ENCODE measurements around the gene CCT3.
A peak's percentile ranks its signal among the peaks of the same experiment; 100 is the strongest.

The CCT3 gene

GRCh38 chr1:156286061-156286460 lies 52.0 kb downstream of the CCT3 start:
- Mint-ChIP-seq H3K27ac (no peak overlapping the region), H3K9me3 (no peaks in the 10 kb centered on the region), H3K36me3 (ENCODE audit: low read depth) (peaks cover 10% of the 10 kb centered on the region), H3K27me3 (ENCODE audit: low read depth) (no peaks in the 10 kb centered on the region), H3K4me3 (no peak overlapping the region), H3K4me1 (ENCODE audit: low read depth) (peaks cover 17% of the 10 kb centered on the region)
- DNase-seq (ENCODE audit: low spot score), result no peak

- Mint-ChIP-seq H3K4me3 (no peak overlapping the region), H3K9me3 (no peaks in the 10 kb centered on the region), H3K4me1 (ENCODE audit: low read depth) (peaks cover 23% of the 10 kb centered on the region)
These were observed 52.7 kb downstream of the CCT3 start for GRCh38 chr1:156285437-156285836.

GRCh38 chr1:156284757-156285156 lies 53.3 kb downstream of the CCT3 start:
- H3K27me3 Mint-ChIP-seq (ENCODE audit: low read depth), result no peaks in the 10 kb centered on the region
- H3K4me3 Mint-ChIP-seq, result no peak overlapping the region
- peaks cover 10% of the 10 kb centered on the region for H3K36me3 Mint-ChIP-seq (ENCODE audit: low read depth)
- H3K4me1 Mint-ChIP-seq (ENCODE audit: low read depth), result peaks cover 27% of the 10 kb centered on the region
- H3K27ac Mint-ChIP-seq, result no peak overlapping the region
- no peaks in the 10 kb centered on the region for H3K9me3 Mint-ChIP-seq
- DNase-seq (ENCODE audit: low spot score), result no peak

More at GRCh38 chr1:156285437-156285836, 52.7 kb downstream of the CCT3 start:
- H3K27me3 Mint-ChIP-seq (ENCODE audit: low read depth), result no peaks in the 10 kb centered on the region
- DNase-seq (ENCODE audit: low spot score), result no peak
- peaks cover 10% of the 10 kb centered on the region for H3K36me3 Mint-ChIP-seq (ENCODE audit: low read depth)
- no peak overlapping the region for H3K27ac Mint-ChIP-seq

GRCh38 chr1:156284112-156284511 lies 54.0 kb downstream of the CCT3 start, which contains the start of gene TMEM79:
TSS of gene TMEM79 (plus strand) at chr1:156284325. CDS start at chr1:156285227, 902 bp downstream.
- Mint-ChIP-seq H3K27ac (peak within 1 kb of the TSS; percentile 92), H3K4me3 (peak within 1 kb of the TSS; percentile 91), H3K36me3 (ENCODE audit: low read depth) (peaks cover 10% of the 10 kb centered on the region), H3K27me3 (ENCODE audit: low read depth) (no peaks in the 10 kb centered on the region), H3K9me3 (no peaks in the 10 kb centered on the region), H3K4me1 (ENCODE audit: low read depth) (peaks cover 29% of the 10 kb centered on the region)
- no peak for DNase-seq (ENCODE audit: low spot score)

- H3K4me3 Mint-ChIP-seq, result peak overlapping the region; percentile 91
- no peak for DNase-seq (ENCODE audit: low spot score)
- peaks cover 29% of the 10 kb centered on the region for H3K4me1 Mint-ChIP-seq (ENCODE audit: low read depth)
- H3K9me3 Mint-ChIP-seq, result no peaks in the 10 kb centered on the region
- no peaks in the 10 kb centered on the region for H3K27me3 Mint-ChIP-seq (ENCODE audit: low read depth)
- peaks cover 9% of the 10 kb centered on the region for H3K36me3 Mint-ChIP-seq (ENCODE audit: low read depth)
- H3K27ac Mint-ChIP-seq, result peak overlapping the region; percentile 92
These were observed 54.6 kb downstream of the CCT3 start for GRCh38 chr1:156283521-156283920.

GRCh38 chr1:156282479-156283222 lies 55.4 kb downstream of the CCT3 start, which contains the start of gene SMG5:
TSS of gene SMG5 (minus strand) at chr1:156282825. CDS start at chr1:156282680, 145 bp downstream.
- Mint-ChIP-seq H3K27me3 (ENCODE audit: low read depth) (no peaks in the 10 kb centered on the region), H3K4me1 (ENCODE audit: low read depth) (peaks cover 30% of the 10 kb centered on the region), H3K36me3 (ENCODE audit: low read depth) (peaks cover 18% of the 10 kb centered on the region), H3K4me3 (peak within 1 kb of the TSS; percentile 91), H3K9me3 (no peaks in the 10 kb centered on the region), H3K27ac (peak within 1 kb of the TSS; percentile 92)
- peak; percentile 96 for DNase-seq (ENCODE audit: low spot score)

GRCh38 chr1:156281693-156282478 lies 56.2 kb downstream of the CCT3 start:
- Mint-ChIP-seq H3K4me3 (peak overlapping the region; percentile 91), H3K27me3 (ENCODE audit: low read depth) (no peaks in the 10 kb centered on the region), H3K4me1 (ENCODE audit: low read depth) (peaks cover 30% of the 10 kb centered on the region), H3K9me3 (no peaks in the 10 kb centered on the region), H3K36me3 (ENCODE audit: low read depth) (peaks cover 25% of the 10 kb centered on the region), H3K27ac (peak overlapping the region; percentile 92)
- peak; percentile 33 for DNase-seq (ENCODE audit: low spot score)

GRCh38 chr1:156281281-156281680 lies 56.8 kb downstream of the CCT3 start:
- Mint-ChIP-seq H3K9me3 (no peaks in the 10 kb centered on the region), H3K36me3 (ENCODE audit: low read depth) (peaks cover 31% of the 10 kb centered on the region), H3K4me3 (peak overlapping the region; percentile 91), H3K4me1 (ENCODE audit: low read depth) (peaks cover 30% of the 10 kb centered on the region), H3K27ac (peak overlapping the region; percentile 92), H3K27me3 (ENCODE audit: low read depth) (no peaks in the 10 kb centered on the region)
- DNase-seq (ENCODE audit: low spot score), result peak; percentile 44

- Mint-ChIP-seq H3K4me1 (ENCODE audit: low read depth) (peaks cover 30% of the 10 kb centered on the region), H3K27ac (no peak overlapping the region), H3K9me3 (no peaks in the 10 kb centered on the region), H3K4me3 (no peak overlapping the region), H3K27me3 (ENCODE audit: low read depth) (no peaks in the 10 kb centered on the region), H3K36me3 (ENCODE audit: low read depth) (peaks cover 39% of the 10 kb centered on the region)
- no peak for DNase-seq (ENCODE audit: low spot score)
These were observed 58.3 kb downstream of the CCT3 start for GRCh38 chr1:156279837-156280236.

GRCh38 chr1:156276966-156277381 lies 61.1 kb downstream of the CCT3 start:
- H3K36me3 Mint-ChIP-seq (ENCODE audit: low read depth), result peaks cover 57% of the 10 kb centered on the region
- no peak overlapping the region for H3K27ac Mint-ChIP-seq
- no peaks in the 10 kb centered on the region for H3K27me3 Mint-ChIP-seq (ENCODE audit: low read depth)
- H3K4me3 Mint-ChIP-seq, result no peak overlapping the region
- H3K4me1 Mint-ChIP-seq (ENCODE audit: low read depth), result peaks cover 20% of the 10 kb centered on the region
- H3K9me3 Mint-ChIP-seq, result no peaks in the 10 kb centered on the region
- DNase-seq (ENCODE audit: low spot score), result no peak

- DNase-seq (ENCODE audit: low spot score), result no peak
- no peaks in the 10 kb centered on the region for H3K27me3 Mint-ChIP-seq (ENCODE audit: low read depth)
- H3K36me3 Mint-ChIP-seq (ENCODE audit: low read depth), result peaks cover 61% of the 10 kb centered on the region
- no peak overlapping the region for H3K4me3 Mint-ChIP-seq
- no peaks in the 10 kb centered on the region for H3K9me3 Mint-ChIP-seq
- H3K27ac Mint-ChIP-seq, result no peak overlapping the region
- H3K4me1 Mint-ChIP-seq (ENCODE audit: low read depth), result peaks cover 17% of the 10 kb centered on the region
These were observed 61.6 kb downstream of the CCT3 start for GRCh38 chr1:156276532-156276931.

- Mint-ChIP-seq H3K36me3 (ENCODE audit: low read depth) (peaks cover 70% of the 10 kb centered on the region), H3K4me1 (ENCODE audit: low read depth) (no peaks in the 10 kb centered on the region), H3K4me3 (no peak overlapping the region), H3K9me3 (no peaks in the 10 kb centered on the region), H3K27ac (no peak overlapping the region), H3K27me3 (ENCODE audit: low read depth) (no peaks in the 10 kb centered on the region)
- DNase-seq (ENCODE audit: low spot score), result no peak
These were observed 67.8 kb downstream of the CCT3 start for GRCh38 chr1:156270314-156270713.

- Mint-ChIP-seq H3K27me3 (ENCODE audit: low read depth) (no peaks in the 10 kb centered on the region), H3K4me3 (no peak overlapping the region), H3K4me1 (ENCODE audit: low read depth) (peaks cover 2% of the 10 kb centered on the region), H3K27ac (no peak overlapping the region), H3K36me3 (ENCODE audit: low read depth) (peaks cover 65% of the 10 kb centered on the region), H3K9me3 (no peaks in the 10 kb centered on the region)
- DNase-seq (ENCODE audit: low spot score), result no peak
These were observed 69.8 kb downstream of the CCT3 start for GRCh38 chr1:156268336-156268735.

GRCh38 chr1:156266051-156266450 lies 72.0 kb downstream of the CCT3 start:
- no peak overlapping the region for H3K27ac Mint-ChIP-seq
- H3K27me3 Mint-ChIP-seq (ENCODE audit: low read depth), result no peaks in the 10 kb centered on the region
- no peaks in the 10 kb centered on the region for H3K9me3 Mint-ChIP-seq
- H3K4me3 Mint-ChIP-seq, result no peak overlapping the region
- peaks cover 2% of the 10 kb centered on the region for H3K4me1 Mint-ChIP-seq (ENCODE audit: low read depth)
- peaks cover 64% of the 10 kb centered on the region for H3K36me3 Mint-ChIP-seq (ENCODE audit: low read depth)
- DNase-seq (ENCODE audit: low spot score), result no peak

All from T-helper 2 cell treated with Interferon-gamma antibody and Interleukin-4, amounts not matched to agents 5 μg/mL and 100 μg/mL, for 36 hours (primary cell).